HCT116 (cell line): Measurements from ENCODE around the gene STAG1. TPM values are rescaled to one million over a fixed set of nuclear protein-coding genes. Genes with fewer than 3 reads are reported as not detected.

Source experiments
- ATAC-seq: fragments of 200-7000 bp; cut with Tn5 transposase; 2 replicates; pipeline ENCODE4 v1.9.1; 2020; ENCODE audit warnings: mild to moderate bottlenecking, moderate library complexity
- BruUV-seq: library from RNA; stranded (reverse); fragments of 400-500 nt; replicated peaks from 2 replicates; lab custom pipeline; 2021; lab: Mats Ljungman, UMichigan
- CTCF ChIA-PET: fragments of 300-600 bp; sonication (Branson Sonifier 250); formaldehyde crosslinking; loops from one replicate; lab custom pipeline; 2021; ENCODE audit warnings: antibody characterized with exemption; lab: Charles Lee
- POLR2A ChIA-PET: fragments of 300-600, 350-600 bp; sonication (Branson Sonifier 250); formaldehyde crosslinking; loops from one replicate; lab custom pipeline; 2021; ENCODE audit warnings: antibody characterized with exemption; lab: Charles Lee
- RAD21 ChIA-PET, 2 experiments: fragments of 300-600 bp; sonication (Branson Sonifier 250); formaldehyde crosslinking; loops; one replicate each; lab custom pipeline; 2023; ENCODE audit warnings: low total read pairs in 2 of 2; ENCODE audit not compliant: uncharacterized antibody in 2 of 2, unreplicated experiment in 2 of 2, low non-redundant PET in 1 of 2; lab: Charles Lee
- DNase-seq: peaks from one replicate; pipeline ENCODE4 v3.0.0-alpha.2; 2010; ENCODE audit warnings: low read depth, low spot score
- H2AFZ ChIP-seq: fragments of 200-600 bp; shearing (Covaris generic), sonication (generic); 2 replicates; pipeline ENCODE4 v1.6.1; 2017; ENCODE audit warnings: low read depth, mixed run types, mixed read lengths, antibody characterized with exemption, low read length; ENCODE audit not compliant: poor library complexity, severe bottlenecking
- H3K27ac ChIP-seq: 2 replicates; pipeline ENCODE4 v1.5.1; 2012; ENCODE audit warnings: low read depth, low read length
- H3K27me3 ChIP-seq: fragments of 200-600 bp; sonication (generic); 2 replicates; pipeline ENCODE4 v1.6.1; 2016; ENCODE audit warnings: mixed run types, low read length, mixed read lengths; ENCODE audit not compliant: insufficient read depth
- H3K36me3 ChIP-seq, 2 experiments: fragments of 200-500 bp in 1 of 2; fragments of 200-600 bp in 1 of 2; sonication (Bioruptor generic) in 1 of 2; sonication (generic) in 1 of 2; 2 replicates each; pipeline versions ENCODE4 v1.5.1 to v1.6.1; 2014 to 2016; ENCODE audit warnings: low read length in 2 of 2, inconsistent platforms in 1 of 2, mixed read lengths in 1 of 2, mixed run types in 1 of 2; ENCODE audit not compliant: insufficient read depth in 2 of 2, control insufficient read depth in 1 of 2
- H3K4me1 ChIP-seq, 2 experiments: fragments of 200-600 bp in 1 of 2; sonication (generic) in 1 of 2; 2 replicates each; pipeline versions ENCODE4 v1.5.1 to v1.6.1; 2012 to 2017; ENCODE audit warnings: low read length in 2 of 2, inconsistent platforms in 1 of 2, mild to moderate bottlenecking in 1 of 2, mixed read lengths in 1 of 2, mixed run types in 1 of 2, moderate library complexity in 1 of 2; ENCODE audit not compliant: insufficient read depth in 2 of 2, control insufficient read depth in 1 of 2
- H3K4me2 ChIP-seq: fragments of 200-600 bp; sonication (generic); 2 replicates; pipeline ENCODE4 v1.6.1; 2017; ENCODE audit warnings: mixed run types, low read length, mixed read lengths
- H3K4me3 ChIP-seq, 2 experiments: fragments of 200-600 bp in 1 of 2; sonication (generic) in 1 of 2; replicated peaks in 1 of 2; 2 replicates each; pipeline ENCODE4 v1.5.1; 2011 to 2016; ENCODE audit warnings: low read length in 2 of 2, control low read depth in 1 of 2, low read depth in 1 of 2, mild to moderate bottlenecking in 1 of 2, mixed read lengths in 1 of 2, mixed run types in 1 of 2
- H3K79me2 ChIP-seq: fragments of 200-600 bp; sonication (generic); 2 replicates; pipeline ENCODE4 v1.6.1; 2017; ENCODE audit warnings: mild to moderate bottlenecking, mixed run types, low read length, moderate library complexity, mixed read lengths; ENCODE audit not compliant: insufficient read depth
- H3K9ac ChIP-seq: fragments of 200-600 bp; sonication (generic); 2 replicates; pipeline ENCODE4 v1.6.1; 2016; ENCODE audit warnings: low read length, mixed read lengths
- H3K9me2 ChIP-seq: fragments of 200-600 bp; sonication (generic), shearing (Covaris generic); 2 replicates; pipeline ENCODE4 v1.6.1; 2017; ENCODE audit warnings: mixed run types, mild to moderate bottlenecking, moderate library complexity; ENCODE audit not compliant: insufficient read depth
- H3K9me3 ChIP-seq, 2 experiments: fragments of 200-500 bp in 1 of 2; fragments of 200-600 bp in 1 of 2; sonication (Bioruptor generic) in 1 of 2; sonication (generic) in 1 of 2; 2 replicates each; pipeline ENCODE4 v1.6.1; 2014 to 2017; ENCODE audit warnings: low read length in 2 of 2, mixed read lengths in 2 of 2, inconsistent platforms in 1 of 2, low read depth in 1 of 2, mild to moderate bottlenecking in 1 of 2, mixed run types in 1 of 2, moderate library complexity in 1 of 2; ENCODE audit not compliant: control insufficient read depth in 1 of 2, insufficient read depth in 1 of 2
- H4K20me1 ChIP-seq: fragments of 200-600 bp; sonication (generic), shearing (Covaris generic); 2 replicates; pipeline ENCODE4 v1.6.1; 2017; ENCODE audit warnings: mixed run types, mild to moderate bottlenecking, moderate library complexity; ENCODE audit not compliant: insufficient read depth
- CTCF ChIP-seq, 3 experiments: fragments of 200-600 bp in 1 of 3; sonication (generic) in 1 of 3; IDR thresholded peaks in 2 of 3; conservative IDR thresholded peaks in 1 of 3; 2 replicates each; pipeline ENCODE4 v1.5.1; 2012 to 2017; ENCODE audit warnings: low read depth in 2 of 3, low read length in 2 of 3, antibody characterized with exemption in 1 of 3, borderline replicate concordance in 1 of 3, control low read depth in 1 of 3, mild to moderate bottlenecking in 1 of 3, mixed read lengths in 1 of 3, mixed run types in 1 of 3, moderate library complexity in 1 of 3; ENCODE audit not compliant: insufficient read depth in 1 of 3
- EGR1 ChIP-seq: IDR thresholded peaks from 2 replicates; pipeline ENCODE4 v1.6.1; 2012; ENCODE audit warnings: low read depth
- EZH2phosphoT487 ChIP-seq: fragments of 200-600 bp; IDR thresholded peaks from 2 replicates; pipeline ENCODE4 v1.6.1; 2018; ENCODE audit warnings: antibody characterized with exemption, borderline replicate concordance
- JUND ChIP-seq: IDR thresholded peaks from 2 replicates; pipeline ENCODE4 v1.6.1; 2012
- POLR2AphosphoS5 ChIP-seq: IDR thresholded peaks from 2 replicates; pipeline ENCODE4 v1.6.1; 2011; ENCODE audit warnings: mild to moderate bottlenecking, low read depth, low read length, moderate library complexity
- RAD21 ChIP-seq: IDR thresholded peaks from 2 replicates; pipeline ENCODE4 v1.6.1; 2012; ENCODE audit warnings: low read depth, mild to moderate bottlenecking
- ZBTB33 ChIP-seq: IDR thresholded peaks from 2 replicates; pipeline ENCODE4 v1.6.1; 2011; ENCODE audit warnings: mild to moderate bottlenecking, low read length, moderate library complexity; ENCODE audit not compliant: insufficient replicate concordance; ENCODE audit errors: extremely low read depth
- ZFX ChIP-seq: fragments of 450-650 bp; IDR thresholded peaks from 2 replicates; pipeline ENCODE4 v1.6.1; 2017
- ZNF274 ChIP-seq: fragments of 200-500 bp; sonication (Bioruptor generic); IDR thresholded peaks from 2 replicates; pipeline ENCODE4 v1.6.1; 2014; ENCODE audit warnings: mild to moderate bottlenecking, low read depth, low read length, inconsistent platforms
- intact Hi-C: fragments of 100-400 bp; cut with micrococcal nuclease; formaldehyde crosslinking; loops from 2 replicates; pipeline ENCODE4 v1.10.0; 2022
- total RNA-seq: library from RNA; stranded (reverse); gene quantifications from one replicate; pipeline ENCODE4 v1.2.1, GENCODE V29; 2021; ENCODE audit not compliant: unreplicated experiment

The STAG1 gene
- total RNA-seq, 1 experiment from 2014 or later: 29.4 TPM

GRCh38 chr3:136720091-136720490 is 32.1 kb downstream of the STAG1 start:
- Histone ChIP-seq H3K9me3 (no peaks in the 10 kb centered on the region), H3K9ac (no peak overlapping the region), H3K27me3 (no peaks in the 10 kb centered on the region), H3K9me2 (no peaks in the 10 kb centered on the region), H3K36me3 (no peaks in the 10 kb centered on the region), H3K79me2 (peaks cover 77% of the 10 kb centered on the region), H3K4me3 (no peak overlapping the region), H3K4me1 (no peaks in the 10 kb centered on the region), H4K20me1 (no peaks in the 10 kb centered on the region), H2AFZ (no peak overlapping the region), H3K4me2 (no peak overlapping the region), H3K27ac (no peak overlapping the region)
- ChIA-PET POLR2A (no interaction called here), CTCF (no interaction called here), RAD21 (no interaction called here)
- no peak for DNase-seq
- BruUV-seq: no TSS peak
- ATAC-seq: no peak
- TF ChIP-seq ZBTB33: no peak
- TF ChIP-seq EGR1: no peak
- TF ChIP-seq ZFX: no peak
- no peak for TF ChIP-seq CTCF (IDR thresholded peaks at IDR 0.05 in 2 of 3, conservative IDR thresholded peaks at IDR 0.05 in 1 of 3; ENCODE audit: borderline replicate concordance in 1 of 3, insufficient read depth in 1 of 3, low read depth in 2 of 3, low read length in 2 of 3)
- no peak for TF ChIP-seq RAD21
- TF ChIP-seq EZH2phosphoT487: no peak
- TF ChIP-seq ZNF274: no peak
- TF ChIP-seq POLR2AphosphoS5: no peak
- TF ChIP-seq JUND: no peak
- intact Hi-C loops: no loop called here
